HL-60/S4 (cell line): ENCODE data around the gene COA6.
"Not testable (repeated sequence)": the region's sequence is repeated elsewhere in the genome, so short reads cannot be mapped to it uniquely, and the experiment has no call there.

Experiments
- in situ Hi-C: fragments of 300-500 bp; cut with MboI; formaldehyde crosslinking; loops from 2 replicates; pipeline ENCODE4 v1.14.3; 2022; ENCODE audit warnings: low sequenced_read_pairs

The COA6 gene

GRCh38 chr1:234373064-234373958, at the start of gene COA6:
Gene COA6 (plus strand): TSS chr1:234373456. CDS start chr1:234373467, 11 bp downstream.
- in situ Hi-C loops, result no loop called here

GRCh38 chr1:234324821-234325220, 48.4 kb upstream of the COA6 start:
- in situ Hi-C loops, result loop anchor here (25.0 kb wide), 2 partner anchors 213 to 762 kb away; no protein-coding TSS in a partner anchor

- in situ Hi-C loops, result loop anchor here (25.0 kb wide), 1 partner anchor 761 kb away; no protein-coding TSS in a partner anchor
Observed at GRCh38 chr1:234325878-234326496, 47.3 kb upstream of the COA6 start.

- in situ Hi-C loops, result loop anchor here (25.0 kb wide), 1 partner anchor 761 kb away; no protein-coding TSS in a partner anchor
Observed at GRCh38 chr1:234326497-234327366, 46.5 kb upstream of the COA6 start.

GRCh38 chr1:234327577-234328164, 45.6 kb upstream of the COA6 start:
- in situ Hi-C loops, result loop anchor here (25.0 kb wide), 1 partner anchor 760 kb away; no protein-coding TSS in a partner anchor

- in situ Hi-C loops, result loop anchor here (25.0 kb wide), 1 partner anchor 756 kb away; no protein-coding TSS in a partner anchor
Observed at GRCh38 chr1:234330843-234331215, 42.4 kb upstream of the COA6 start.

- in situ Hi-C loops, result loop anchor here (25.0 kb wide), 1 partner anchor 756 kb away; no protein-coding TSS in a partner anchor
Observed at GRCh38 chr1:234331507-234331906, 41.7 kb upstream of the COA6 start.

- in situ Hi-C loops, result loop anchor here (25.0 kb wide), 1 partner anchor 751 kb away; no protein-coding TSS in a partner anchor
Observed at GRCh38 chr1:234336359-234336758, 36.9 kb upstream of the COA6 start.

- in situ Hi-C loops, result loop anchor here (25.0 kb wide), 1 partner anchor 750 kb away; no protein-coding TSS in a partner anchor
Observed at GRCh38 chr1:234337233-234337632, 36.0 kb upstream of the COA6 start.

- in situ Hi-C loops, result loop anchor here (25.0 kb wide), 1 partner anchor 747 kb away; no protein-coding TSS in a partner anchor
Observed at GRCh38 chr1:234340528-234340927, 32.7 kb upstream of the COA6 start.

- in situ Hi-C loops, result loop anchor here (25.0 kb wide), 1 partner anchor 745 kb away; no protein-coding TSS in a partner anchor
Observed at GRCh38 chr1:234342774-234343173, 30.5 kb upstream of the COA6 start.

- in situ Hi-C loops, result loop anchor here (25.0 kb wide), 1 partner anchor 742 kb away; no protein-coding TSS in a partner anchor
Observed at GRCh38 chr1:234345237-234345636, 28.0 kb upstream of the COA6 start.

GRCh38 chr1:234348964-234349363, 24.3 kb upstream of the COA6 start:
- in situ Hi-C loops, result loop anchor here (25.0 kb wide), 1 partner anchor 738 kb away; no protein-coding TSS in a partner anchor

- in situ Hi-C loops, result no loop called here
Observed at GRCh38 chr1:234355782-234356510, 17.3 kb upstream of the COA6 start.

- in situ Hi-C loops, result not testable (repeated sequence)
Observed at GRCh38 chr1:234356615-234357269, 16.5 kb upstream of the COA6 start.

- in situ Hi-C loops, result no loop called here
Observed at GRCh38 chr1:234357831-234358230, 15.4 kb upstream of the COA6 start.

GRCh38 chr1:234361102-234361603, 12.1 kb upstream of the COA6 start:
- in situ Hi-C loops, result no loop called here

- in situ Hi-C loops, result no loop called here
Observed at GRCh38 chr1:234362558-234362957, 10.7 kb upstream of the COA6 start.
